Measurements from ENCODE around the gene PDCD5.

PDCD5 gene

DNA sequence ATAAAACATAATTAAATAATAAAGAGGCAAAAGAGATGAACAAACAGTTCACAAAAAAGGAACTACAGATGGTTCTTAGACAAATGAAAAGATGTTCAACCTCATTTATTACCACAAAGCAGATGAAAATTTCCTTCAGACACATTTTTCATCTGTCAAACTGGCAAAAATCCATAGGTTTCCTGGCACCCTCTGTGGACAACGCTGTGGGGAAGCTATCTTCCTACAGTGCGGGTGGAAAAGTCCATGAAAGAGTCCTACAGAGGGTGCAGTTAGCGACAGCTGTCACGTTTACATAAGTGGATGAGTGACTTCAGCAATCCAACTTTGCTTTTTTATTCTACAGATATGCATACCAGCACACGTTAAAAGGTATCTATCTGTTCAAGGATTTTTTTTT is 30.3 kb upstream of the PDCD5 start:
- no peak for TF ChIP-seq CREB1 (IDR thresholded peaks at IDR 0.05; ENCODE audit: low read depth)
- TF ChIP-seq TCF12 (IDR thresholded peaks at IDR 0.05; ENCODE audit: low read depth) = no peak
- no peak for TF ChIP-seq TAF1 (IDR thresholded peaks at IDR 0.05; ENCODE audit: low read depth)
- no peak for TF ChIP-seq NFIC (IDR thresholded peaks at IDR 0.05)
- TF ChIP-seq YY1 (IDR thresholded peaks at IDR 0.05; ENCODE audit: low read depth) = no peak
- TF ChIP-seq, protein P1, sequence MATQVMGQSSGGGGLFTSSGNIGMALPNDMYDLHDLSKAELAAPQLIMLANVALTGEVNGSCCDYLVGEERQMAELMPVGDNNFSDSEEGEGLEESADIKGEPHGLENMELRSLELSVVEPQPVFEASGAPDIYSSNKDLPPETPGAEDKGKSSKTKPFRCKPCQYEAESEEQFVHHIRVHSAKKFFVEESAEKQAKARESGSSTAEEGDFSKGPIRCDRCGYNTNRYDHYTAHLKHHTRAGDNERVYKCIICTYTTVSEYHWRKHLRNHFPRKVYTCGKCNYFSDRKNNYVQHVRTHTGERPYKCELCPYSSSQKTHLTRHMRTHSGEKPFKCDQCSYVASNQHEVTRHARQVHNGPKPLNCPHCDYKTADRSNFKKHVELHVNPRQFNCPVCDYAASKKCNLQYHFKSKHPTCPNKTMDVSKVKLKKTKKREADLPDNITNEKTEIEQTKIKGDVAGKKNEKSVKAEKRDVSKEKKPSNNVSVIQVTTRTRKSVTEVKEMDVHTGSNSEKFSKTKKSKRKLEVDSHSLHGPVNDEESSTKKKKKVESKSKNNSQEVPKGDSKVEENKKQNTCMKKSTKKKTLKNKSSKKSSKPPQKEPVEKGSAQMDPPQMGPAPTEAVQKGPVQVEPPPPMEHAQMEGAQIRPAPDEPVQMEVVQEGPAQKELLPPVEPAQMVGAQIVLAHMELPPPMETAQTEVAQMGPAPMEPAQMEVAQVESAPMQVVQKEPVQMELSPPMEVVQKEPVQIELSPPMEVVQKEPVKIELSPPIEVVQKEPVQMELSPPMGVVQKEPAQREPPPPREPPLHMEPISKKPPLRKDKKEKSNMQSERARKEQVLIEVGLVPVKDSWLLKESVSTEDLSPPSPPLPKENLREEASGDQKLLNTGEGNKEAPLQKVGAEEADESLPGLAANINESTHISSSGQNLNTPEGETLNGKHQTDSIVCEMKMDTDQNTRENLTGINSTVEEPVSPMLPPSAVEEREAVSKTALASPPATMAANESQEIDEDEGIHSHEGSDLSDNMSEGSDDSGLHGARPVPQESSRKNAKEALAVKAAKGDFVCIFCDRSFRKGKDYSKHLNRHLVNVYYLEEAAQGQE (IDR thresholded peaks at IDR 0.05; ENCODE audit: low read depth) = no peak
- TF ChIP-seq ZBTB7A (IDR thresholded peaks at IDR 0.05; ENCODE audit: low read depth) = no peak

DNA sequence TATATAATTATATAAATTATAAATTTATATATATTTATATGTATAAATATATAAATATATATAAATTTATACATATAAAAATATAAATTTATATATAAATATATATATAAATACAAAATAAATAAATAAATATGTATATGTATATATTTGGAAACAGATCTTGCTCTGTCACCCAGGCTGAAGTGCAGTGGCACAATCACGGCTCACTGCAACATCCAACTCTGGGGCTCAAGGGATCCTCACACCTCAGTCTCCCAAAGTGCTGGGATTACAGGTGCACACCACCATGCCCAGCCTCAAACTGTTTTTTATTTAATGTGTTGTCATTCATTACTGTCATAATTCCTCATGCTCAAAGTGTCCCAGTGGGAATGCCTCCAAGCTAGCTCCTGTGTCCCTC is 25.2 kb upstream of the PDCD5 start:
- TF ChIP-seq CREB1 (IDR thresholded peaks at IDR 0.05; ENCODE audit: low read depth) (no peak), TAF1 (IDR thresholded peaks at IDR 0.05; ENCODE audit: low read depth) (no peak), NFIC (IDR thresholded peaks at IDR 0.05) (no peak), TCF12 (IDR thresholded peaks at IDR 0.05; ENCODE audit: low read depth) (no peak), RAD21 (IDR thresholded peaks at IDR 0.05; ENCODE audit: low read depth) (no peak)

DNA sequence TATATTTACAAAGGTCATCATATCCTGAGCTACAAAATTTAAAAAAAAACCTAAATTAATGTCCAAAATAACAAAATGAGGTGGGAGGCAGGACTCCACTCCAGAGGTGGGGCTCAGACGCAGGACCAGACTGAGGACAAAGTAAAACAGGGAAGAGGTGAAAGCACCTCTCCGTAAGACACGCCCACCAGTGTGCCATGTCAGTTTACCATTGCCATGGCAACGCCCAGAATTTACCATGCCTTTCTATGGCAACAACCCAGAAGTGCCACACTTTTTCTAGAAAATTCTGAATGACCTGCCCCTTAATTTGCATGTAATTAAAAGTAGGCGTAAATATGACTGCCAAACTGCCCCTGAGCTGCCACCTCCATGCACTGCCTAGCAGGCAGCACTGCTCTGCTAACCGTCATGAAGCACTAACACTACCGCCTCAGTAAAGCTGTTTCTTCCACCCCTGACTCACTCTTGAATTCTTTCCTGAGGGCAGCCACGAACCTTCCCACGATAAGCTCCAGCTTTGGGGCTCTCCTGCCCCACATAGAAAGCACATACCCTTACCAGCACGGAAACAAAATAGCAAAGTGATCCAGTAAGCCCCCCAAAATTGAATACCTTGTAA is 22.3 kb upstream of the PDCD5 start:
- no peak for TF ChIP-seq ZBTB7A (IDR thresholded peaks at IDR 0.05; ENCODE audit: low read depth)
- TF ChIP-seq, protein P2, sequence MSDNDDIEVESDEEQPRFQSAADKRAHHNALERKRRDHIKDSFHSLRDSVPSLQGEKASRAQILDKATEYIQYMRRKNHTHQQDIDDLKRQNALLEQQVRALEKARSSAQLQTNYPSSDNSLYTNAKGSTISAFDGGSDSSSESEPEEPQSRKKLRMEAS (IDR thresholded peaks at IDR 0.05) = no peak
- TF ChIP-seq EGR1 (IDR thresholded peaks at IDR 0.05) = no peak
- TF ChIP-seq YY1 (IDR thresholded peaks at IDR 0.05; ENCODE audit: low read depth) = no peak
- TF ChIP-seq CEBPB (IDR thresholded peaks at IDR 0.05) = no peak

DNA sequence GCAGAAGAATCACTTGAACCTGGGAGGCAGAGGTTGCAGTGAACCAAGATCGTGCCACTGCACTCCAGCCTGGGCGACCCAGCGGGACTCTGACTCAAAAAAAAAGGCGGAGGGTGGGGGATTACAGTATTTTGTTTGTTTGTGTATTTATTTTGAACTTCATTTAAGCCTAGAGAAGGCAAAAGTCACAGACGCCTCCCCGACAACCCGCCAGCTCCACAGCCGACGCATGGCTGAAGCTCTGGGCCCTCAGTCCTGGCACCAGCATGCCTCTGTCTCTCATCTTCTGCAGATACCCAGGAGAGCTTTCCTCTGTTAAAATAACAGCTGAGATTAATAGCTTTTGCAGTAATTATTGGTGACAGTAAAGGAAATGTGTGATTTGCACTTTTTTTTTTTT is 17.2 kb upstream of the PDCD5 start:
- TF ChIP-seq, protein P2 (IDR thresholded peaks at IDR 0.05) = no peak
- no peak for TF ChIP-seq YY1 (IDR thresholded peaks at IDR 0.05; ENCODE audit: low read depth)
- TF ChIP-seq NFIC (IDR thresholded peaks at IDR 0.05) = no peak
- no peak for TF ChIP-seq CEBPB (IDR thresholded peaks at IDR 0.05)
- TF ChIP-seq, protein P1 (IDR thresholded peaks at IDR 0.05; ENCODE audit: low read depth) = no peak
- no peak for TF ChIP-seq TEAD4 (IDR thresholded peaks at IDR 0.05)

DNA sequence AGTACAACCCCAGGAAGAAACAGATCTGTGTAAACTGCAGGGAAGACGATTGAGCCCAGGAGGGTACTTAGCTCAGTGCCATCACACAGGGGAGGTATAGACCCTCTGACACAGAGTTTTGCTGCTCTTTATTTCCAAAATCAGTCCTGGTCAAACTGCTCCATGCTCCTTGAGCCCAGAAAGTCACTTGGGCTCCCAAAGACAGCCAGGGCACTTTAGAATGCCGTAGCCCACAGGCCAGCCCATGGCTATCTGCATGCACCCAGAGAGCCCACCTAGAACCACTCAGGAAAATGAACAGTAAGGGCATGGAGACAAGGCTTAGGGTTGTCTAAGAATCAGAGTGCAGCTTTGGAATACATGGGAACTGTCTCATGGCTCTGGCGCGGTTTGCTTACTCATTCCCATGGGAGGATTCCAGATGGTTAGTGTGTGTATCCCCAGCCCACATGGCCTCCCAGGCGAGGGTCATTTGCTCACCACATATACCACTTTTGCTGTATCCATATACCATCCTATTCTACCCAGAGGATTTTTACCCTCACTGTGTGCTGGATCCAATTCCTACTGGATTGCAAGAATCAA is 14.7 kb upstream of the PDCD5 start:
- TF ChIP-seq TEAD4 (IDR thresholded peaks at IDR 0.05) (no peak), EGR1 (IDR thresholded peaks at IDR 0.05) (no peak), CEBPB (IDR thresholded peaks at IDR 0.05) (no peak), EP300 (IDR thresholded peaks at IDR 0.05; ENCODE audit: borderline replicate concordance) (no peak), CREB1 (IDR thresholded peaks at IDR 0.05; ENCODE audit: low read depth) (no peak), RAD21 (IDR thresholded peaks at IDR 0.05; ENCODE audit: low read depth) (no peak), ZBTB7A (IDR thresholded peaks at IDR 0.05; ENCODE audit: low read depth) (no peak), NFIC (IDR thresholded peaks at IDR 0.05) (no peak), YY1 (IDR thresholded peaks at IDR 0.05; ENCODE audit: low read depth) (no peak), FOXM1 (IDR thresholded peaks at IDR 0.05; ENCODE audit: borderline replicate concordance, low read depth) (no peak), TAF1 (IDR thresholded peaks at IDR 0.05; ENCODE audit: low read depth) (no peak), TCF12 (IDR thresholded peaks at IDR 0.05; ENCODE audit: low read depth) (no peak)
- TF ChIP-seq, protein P2 (IDR thresholded peaks at IDR 0.05) = no peak
- TF ChIP-seq, protein P1 (IDR thresholded peaks at IDR 0.05; ENCODE audit: low read depth) = no peak
- TF ChIP-seq, protein P3, sequence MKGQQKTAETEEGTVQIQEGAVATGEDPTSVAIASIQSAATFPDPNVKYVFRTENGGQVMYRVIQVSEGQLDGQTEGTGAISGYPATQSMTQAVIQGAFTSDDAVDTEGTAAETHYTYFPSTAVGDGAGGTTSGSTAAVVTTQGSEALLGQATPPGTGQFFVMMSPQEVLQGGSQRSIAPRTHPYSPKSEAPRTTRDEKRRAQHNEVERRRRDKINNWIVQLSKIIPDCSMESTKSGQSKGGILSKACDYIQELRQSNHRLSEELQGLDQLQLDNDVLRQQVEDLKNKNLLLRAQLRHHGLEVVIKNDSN (IDR thresholded peaks at IDR 0.05) = no peak
